ENCODE data around the gene HAVCR2.

The HAVCR2 gene

GRCh38 chr5:157108976-157109375 lies at the start of gene HAVCR2:
HAVCR2 (minus strand) TSS chr5:157109044; CDS start chr5:157108983, 61 bp downstream.
- DNase-seq: no peak

DNA sequence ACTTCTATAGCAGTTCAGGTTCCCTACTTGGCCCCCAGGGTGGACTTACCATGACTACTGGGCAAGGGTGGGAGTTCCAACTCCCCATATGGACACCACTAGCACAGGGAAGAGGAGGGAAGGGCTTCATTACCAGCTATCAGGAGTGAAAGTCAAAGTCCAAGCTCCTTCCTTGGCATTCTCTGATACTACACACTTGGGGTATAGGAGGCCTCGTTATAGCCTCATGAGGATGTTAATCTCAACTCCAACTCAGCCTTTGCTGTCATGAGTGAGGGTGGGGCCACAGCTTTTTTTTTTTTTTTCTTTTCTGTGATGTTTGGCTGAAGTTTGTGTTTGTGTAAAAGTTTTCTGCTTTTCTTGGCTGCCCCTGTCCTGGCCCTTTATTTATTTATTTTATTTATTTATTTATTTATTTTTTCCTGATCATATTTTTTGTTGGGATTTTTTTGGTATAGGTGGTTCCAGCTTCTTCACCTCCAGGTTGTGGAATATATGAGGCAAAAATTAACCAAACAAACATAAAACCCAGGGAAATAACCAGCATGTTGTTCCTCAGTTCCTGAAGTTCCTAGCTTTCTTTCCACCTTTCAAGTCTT lies 48.5 kb upstream of the HAVCR2 start:
- DNase-seq: no peak

- no peak for DNase-seq
These were observed 46.5 kb upstream of the HAVCR2 start for GRCh38 chr5:157155297-157155696.

DNA sequence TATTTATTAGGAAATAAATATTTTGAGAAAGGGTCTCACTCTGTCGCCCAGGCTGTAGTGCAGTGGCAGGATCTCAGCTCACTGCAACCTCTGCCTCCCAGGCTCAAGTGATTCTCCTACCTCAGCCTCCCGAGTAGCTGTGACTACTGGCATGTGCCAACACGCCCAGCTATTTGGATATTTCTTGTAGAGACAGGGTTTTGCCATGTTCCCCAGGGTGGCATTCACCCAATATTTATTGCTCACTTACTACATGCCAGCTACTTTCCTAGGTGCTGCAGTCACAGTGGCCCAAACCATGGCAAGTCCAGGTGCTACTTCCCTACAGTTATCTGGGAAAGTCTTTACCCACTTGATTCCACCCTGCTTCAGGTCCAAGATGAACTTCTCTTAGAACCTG lies 42.2 kb upstream of the HAVCR2 start:
- DNase-seq: no peak

DNA sequence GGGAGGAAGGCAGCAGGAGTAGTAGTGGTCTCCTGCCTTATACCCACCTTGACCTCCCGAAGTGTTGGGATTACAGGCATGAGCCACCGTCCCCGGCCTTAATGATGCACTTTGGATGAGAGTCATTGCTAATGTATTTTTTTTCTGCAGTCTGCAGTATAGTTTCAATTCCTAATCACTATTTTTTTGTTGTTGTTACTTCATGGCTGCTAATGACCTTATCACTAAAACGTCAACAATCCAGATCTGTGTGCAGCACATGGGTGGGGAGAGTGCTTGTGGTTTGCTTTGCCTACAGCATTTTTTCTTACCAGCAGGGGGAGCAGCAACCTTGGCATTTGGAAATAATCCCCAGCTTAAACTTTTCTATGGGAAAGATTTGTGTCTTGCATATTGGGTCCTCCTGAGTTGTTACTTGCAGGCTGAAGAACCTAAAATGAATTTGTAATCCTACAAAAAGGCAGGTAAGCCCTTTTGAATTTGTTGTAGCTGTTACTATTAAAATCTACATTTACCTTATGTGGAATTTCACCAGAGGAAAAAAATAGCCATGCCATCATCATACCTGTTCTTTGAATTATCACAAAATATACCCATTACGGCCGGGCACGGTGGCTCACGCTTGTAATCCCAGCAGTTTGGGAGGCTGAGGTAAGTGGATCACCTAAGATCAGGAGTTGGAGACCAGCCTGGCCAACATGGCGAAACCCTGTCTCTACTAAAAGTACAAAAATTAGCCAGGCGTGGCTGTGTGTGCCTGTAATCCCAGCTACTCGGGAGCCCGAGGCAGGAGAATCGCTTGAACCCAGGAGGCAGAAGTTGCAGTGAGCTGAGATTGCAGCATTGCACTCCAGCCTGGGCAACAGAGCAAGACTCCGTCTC lies 40.1 kb upstream of the HAVCR2 start:
- no peak for DNase-seq

DNA sequence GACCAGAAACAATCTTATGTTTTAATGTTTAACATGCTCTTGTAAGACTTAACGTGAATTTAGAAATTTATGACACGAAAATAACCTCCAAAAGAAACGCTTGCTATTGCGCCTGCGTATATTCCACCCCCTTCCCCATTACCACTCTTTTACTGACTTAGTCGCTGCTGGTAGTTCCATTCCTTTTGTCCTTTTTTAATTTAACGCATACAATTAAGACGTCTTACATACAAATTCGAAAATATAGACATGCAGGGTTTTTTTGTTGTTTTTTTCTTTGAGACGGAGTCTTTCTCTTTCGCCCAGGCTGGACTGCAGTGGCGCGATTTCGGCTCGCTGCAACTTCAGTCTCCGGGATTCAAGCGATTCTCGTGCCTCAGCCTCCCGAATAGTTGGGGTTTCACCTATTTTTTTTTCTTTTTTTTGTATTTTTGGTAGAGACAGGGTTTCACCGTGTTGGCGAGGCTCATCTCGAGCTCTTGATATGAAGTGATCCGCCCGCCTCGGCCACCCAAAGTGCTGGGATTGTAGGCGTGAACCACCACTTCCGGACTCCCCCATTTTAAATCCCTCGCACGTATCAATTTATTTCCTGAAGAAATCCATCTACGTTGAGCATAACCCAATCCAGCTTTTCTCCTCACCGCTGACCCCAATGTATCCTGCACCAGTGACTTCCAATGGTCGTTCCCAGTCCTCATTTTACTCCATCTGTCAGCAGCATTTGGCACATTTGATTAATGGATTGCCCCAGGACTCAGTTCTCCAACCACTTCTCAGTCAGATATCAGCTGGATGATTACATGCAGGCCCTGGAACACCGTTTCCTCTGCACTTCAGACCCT lies 34.5 kb upstream of the HAVCR2 start:
- no peak for DNase-seq

- DNase-seq: peak; percentile 84
These were observed 33.7 kb upstream of the HAVCR2 start, which contains the start of gene MED7 for GRCh38 chr5:157142317-157143126. MED7 (minus strand) TSS chr5:157142865; CDS start chr5:157139431, 3,434 bp downstream.

GRCh38 chr5:157137691-157138090 lies 28.8 kb upstream of the HAVCR2 start:
- DNase-seq: no peak

GRCh38 chr5:157132281-157132612 lies 23.4 kb upstream of the HAVCR2 start:
- DNase-seq: no peak

- no peak for DNase-seq
These were observed 22.1 kb upstream of the HAVCR2 start for GRCh38 chr5:157130925-157131324.

DNA sequence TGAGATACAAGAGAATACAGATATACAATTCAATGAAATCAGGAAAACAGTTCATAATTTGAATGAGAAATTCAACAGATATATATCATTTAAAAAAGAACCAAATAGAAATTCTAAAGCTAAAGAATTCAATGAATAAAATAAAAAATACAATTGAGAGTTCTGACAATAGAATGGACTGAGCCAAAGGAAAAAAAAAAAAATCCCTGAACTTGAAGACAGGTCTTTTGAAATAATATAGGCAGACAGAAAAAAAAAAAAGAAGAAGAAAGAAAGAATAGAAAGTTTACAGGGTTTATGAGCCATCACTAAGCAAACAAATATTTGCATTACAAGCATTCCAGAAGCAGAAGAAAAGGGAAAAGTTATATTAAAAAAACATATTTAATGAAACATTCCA lies 12.9 kb upstream of the HAVCR2 start:
- DNase-seq: no peak

GRCh38 chr5:157120102-157120501 lies 11.3 kb upstream of the HAVCR2 start:
- DNase-seq: no peak

DNA sequence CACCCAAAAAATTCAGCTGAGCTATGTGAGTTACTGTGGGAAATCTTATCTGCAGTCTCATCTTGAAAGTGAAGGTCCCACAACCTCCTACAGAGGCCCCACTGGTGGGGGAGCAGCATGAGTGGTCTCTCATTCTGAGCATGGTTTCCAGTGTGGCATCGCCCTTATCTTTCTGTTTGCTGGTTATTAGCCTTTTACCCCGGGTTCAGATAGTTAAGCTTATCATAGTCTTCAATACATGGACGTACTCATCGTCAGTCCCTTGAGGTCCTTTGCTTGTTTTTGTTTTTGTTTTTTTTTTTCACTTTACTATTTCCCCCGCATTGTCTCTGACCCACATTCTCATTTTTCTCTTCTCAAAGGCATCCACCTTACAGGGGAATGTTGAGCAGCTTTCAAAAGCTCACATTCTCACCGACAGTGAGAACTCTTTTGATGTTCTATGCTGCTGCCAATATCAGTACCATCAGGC lies 7.7 kb upstream of the HAVCR2 start:
- DNase-seq: no peak

DNA sequence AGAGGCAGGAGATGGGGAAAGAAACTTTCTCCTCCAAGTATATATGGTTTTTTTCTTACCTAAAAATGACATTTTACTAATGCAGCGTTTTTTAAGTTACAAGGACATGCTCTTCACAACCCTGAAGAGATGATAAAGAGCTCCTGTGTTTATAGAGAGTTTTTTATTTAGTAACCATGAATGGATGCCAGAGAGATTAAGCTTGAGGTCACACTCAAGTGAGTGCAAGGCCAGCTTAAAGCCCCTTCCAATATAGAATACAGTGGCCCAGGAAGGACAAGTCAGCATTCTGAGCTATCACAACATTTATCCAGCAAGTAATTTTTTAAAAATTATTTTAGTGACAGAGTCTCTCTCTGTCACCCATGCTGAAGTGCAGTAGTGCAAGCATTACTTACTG lies 6.7 kb upstream of the HAVCR2 start:
- no peak for DNase-seq

DNA sequence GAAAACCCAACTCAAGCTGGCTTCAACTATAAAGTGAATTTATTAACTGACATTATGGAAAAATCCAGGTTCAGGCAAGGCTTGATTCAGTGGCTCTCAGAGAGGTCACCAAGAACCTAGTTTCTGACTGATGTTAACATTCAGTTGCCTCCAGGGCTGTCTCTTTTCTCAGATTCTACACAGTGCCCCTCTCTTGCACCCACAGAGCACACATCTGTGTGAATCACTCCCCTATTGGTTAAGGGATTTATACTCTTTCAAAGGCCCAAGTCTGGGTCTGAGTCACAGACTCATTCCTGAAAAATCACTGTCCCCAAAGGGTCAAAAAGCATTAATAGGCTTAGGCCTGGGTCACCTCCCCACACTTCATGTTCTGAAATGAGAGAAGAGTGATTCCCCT lies 6.2 kb upstream of the HAVCR2 start:
- DNase-seq: no peak

DNA sequence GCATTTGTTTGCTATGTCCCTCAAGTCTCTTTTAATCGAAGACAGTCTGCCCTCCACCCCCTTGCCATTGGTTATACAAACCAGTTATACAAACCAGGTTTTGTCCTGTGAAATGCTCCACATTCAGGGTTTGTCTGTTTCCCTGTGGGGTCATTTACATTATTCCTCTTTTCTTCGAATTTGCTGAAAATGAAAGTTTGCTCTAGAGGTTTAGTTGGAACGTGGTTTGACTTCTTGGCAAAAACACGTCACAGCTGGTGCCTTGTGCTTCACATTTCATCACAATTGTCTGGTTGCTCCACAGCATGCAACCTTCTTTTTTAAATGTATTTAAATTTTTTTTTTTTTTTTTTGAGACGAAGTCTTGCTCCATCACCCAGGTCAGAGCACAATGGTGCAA lies 4.2 kb upstream of the HAVCR2 start:
- no peak for DNase-seq

DNA sequence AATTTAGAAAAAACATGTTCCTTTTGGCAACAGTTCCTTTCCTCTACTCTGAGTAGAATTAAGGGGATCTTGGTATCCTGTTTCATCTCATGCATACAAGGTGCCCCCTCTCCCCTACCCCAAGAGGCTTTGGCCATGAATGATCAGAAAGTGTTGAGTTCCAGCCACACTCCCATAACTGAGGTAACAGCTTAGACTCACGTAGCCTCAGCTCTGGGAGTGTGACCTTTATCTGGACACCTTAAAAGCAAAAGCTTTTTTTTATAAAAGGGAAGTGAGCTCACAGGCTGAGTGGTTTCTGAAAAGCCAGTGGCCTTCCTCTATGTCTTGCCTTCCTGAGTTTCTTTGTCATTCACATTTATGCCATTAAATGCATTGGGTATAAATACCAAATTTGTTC lies 900 bp upstream of the HAVCR2 start:
- DNase-seq: no peak

DNA sequence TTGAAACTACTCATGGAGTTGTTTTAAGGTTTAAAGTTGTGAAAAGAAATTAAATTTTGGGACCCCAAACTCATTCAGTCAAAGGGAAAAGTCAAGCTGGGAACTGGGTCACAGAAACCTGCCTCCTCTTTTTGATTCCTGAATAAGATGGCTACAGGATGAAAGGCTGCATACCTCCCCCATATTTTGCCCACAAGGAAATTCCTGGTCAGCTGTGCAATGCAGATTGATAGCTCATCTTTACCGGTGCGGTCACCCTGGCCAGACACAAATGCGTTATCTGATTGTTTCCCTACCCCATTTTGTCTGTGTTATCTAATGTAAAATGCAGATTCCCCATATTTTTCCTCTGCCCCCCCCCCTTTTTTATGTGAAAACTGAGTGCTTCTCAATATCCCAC lies 1.3 kb downstream of the HAVCR2 start:
- no peak for DNase-seq

GRCh38 chr5:157106630-157107461 lies 2.0 kb downstream of the HAVCR2 start:
- DNase-seq: no peak

GRCh38 chr5:157100140-157100679 lies 8.6 kb downstream of the HAVCR2 start:
- DNase-seq: no peak

GRCh38 chr5:157088342-157088990 lies 20.4 kb downstream of the HAVCR2 start:
- DNase-seq: no peak

Data from NCI-H2171 (cell line).